CD4-positive, CD25-positive, alpha-beta regulatory T cell (primary cell): ENCODE results near the gene HOXB7. TPM values are rescaled to one million over a fixed set of nuclear protein-coding genes. Genes with fewer than 3 reads are reported as not detected.

Source experiments
- ATAC-seq, 2 donors: fragments of 150-1000 bp; cut with Tn5 transposase; one replicate each; pipeline ENCODE4 v1.10.0; 2021; ENCODE audit warnings: low read depth in 2 of 2, moderate number of reproducible peaks in 2 of 2, moderate library complexity in 1 of 2
- DNase-seq, 3 donors: peaks; one replicate each; pipeline versions ENCODE4 v3.0.0 to v3.0.0-alpha.2; 2012 to 2022; ENCODE audit warnings: mixed read lengths in 1 of 3
- H3K27ac ChIP-seq: one replicate; pipeline ENCODE4 v1.7.0; 2013; ENCODE audit warnings: mild to moderate bottlenecking, low read length; ENCODE audit not compliant: insufficient read depth, poor library complexity, severe bottlenecking
- H3K27me3 ChIP-seq: one replicate; pipeline ENCODE4 v1.7.0; 2013; ENCODE audit warnings: low read length; ENCODE audit not compliant: control insufficient read depth, insufficient read depth
- H3K36me3 ChIP-seq: one replicate; pipeline ENCODE4 v1.7.0; 2013; ENCODE audit warnings: mild to moderate bottlenecking, low read length, moderate library complexity; ENCODE audit not compliant: control insufficient read depth, insufficient read depth
- H3K4me1 ChIP-seq: 2 replicates; pipeline ENCODE4 v1.7.0; 2013; ENCODE audit warnings: mild to moderate bottlenecking, low read length; ENCODE audit not compliant: insufficient read depth, control insufficient read depth, poor library complexity, severe bottlenecking
- H3K4me3 ChIP-seq: one replicate; pipeline ENCODE4 v1.7.0; 2013; ENCODE audit warnings: low read depth, mild to moderate bottlenecking, low read length, moderate library complexity
- H3K9me3 ChIP-seq, 2 experiments: 1 replicate in 1 of 2; 2 replicates in 1 of 2; pipeline ENCODE4 v1.7.0; 2013; ENCODE audit warnings: low read length in 2 of 2, mild to moderate bottlenecking in 1 of 2, moderate library complexity in 1 of 2; ENCODE audit not compliant: control insufficient read depth in 2 of 2
- H3K27ac Mint-ChIP-seq, 3 donors: one replicate each; pipeline ENCODE4 v1.8.0; 2020 to 2022; ENCODE audit warnings: mild to moderate bottlenecking in 3 of 3, mixed read lengths in 3 of 3, moderate library complexity in 2 of 3
- H3K27me3 Mint-ChIP-seq: one replicate; pipeline ENCODE4 v1.8.0; 2022; ENCODE audit warnings: mild to moderate bottlenecking, mixed read lengths
- H3K36me3 Mint-ChIP-seq: one replicate; pipeline ENCODE4 v1.8.0; 2020; ENCODE audit warnings: mixed read lengths
- H3K4me1 Mint-ChIP-seq, 4 donors: one replicate each; pipeline ENCODE4 v1.8.0; 2020 to 2022; ENCODE audit warnings: mixed read lengths in 4 of 4, mild to moderate bottlenecking in 1 of 4
- H3K4me3 Mint-ChIP-seq, 4 donors: one replicate each; pipeline ENCODE4 v1.8.0; 2020 to 2022; ENCODE audit warnings: mild to moderate bottlenecking in 4 of 4, mixed read lengths in 4 of 4, moderate library complexity in 3 of 4
- H3K9me3 Mint-ChIP-seq, 7 donors: one replicate each; pipeline ENCODE4 v1.8.0; 2020 to 2022; ENCODE audit warnings: mixed read lengths in 7 of 7, mild to moderate bottlenecking in 3 of 7, moderate library complexity in 2 of 7
- polyA plus RNA-seq, 4 donors: library from polyadenylated mRNA; unstranded; fragments of 300-500 nt; fragmentation: Illumina TruSeq; gene quantifications; one replicate each; pipeline ENCODE4 v1.2.3, GENCODE V29; 2021
- total RNA-seq: library from RNA; stranded (reverse); gene quantifications from one replicate; pipeline ENCODE4 v1.2.3, GENCODE V29; 2022

HOXB7 gene
- total and polyA plus RNA-seq, 5 donors from 2014 or later = 0.77 to 7.2 (median 2.1) TPM

DNA sequence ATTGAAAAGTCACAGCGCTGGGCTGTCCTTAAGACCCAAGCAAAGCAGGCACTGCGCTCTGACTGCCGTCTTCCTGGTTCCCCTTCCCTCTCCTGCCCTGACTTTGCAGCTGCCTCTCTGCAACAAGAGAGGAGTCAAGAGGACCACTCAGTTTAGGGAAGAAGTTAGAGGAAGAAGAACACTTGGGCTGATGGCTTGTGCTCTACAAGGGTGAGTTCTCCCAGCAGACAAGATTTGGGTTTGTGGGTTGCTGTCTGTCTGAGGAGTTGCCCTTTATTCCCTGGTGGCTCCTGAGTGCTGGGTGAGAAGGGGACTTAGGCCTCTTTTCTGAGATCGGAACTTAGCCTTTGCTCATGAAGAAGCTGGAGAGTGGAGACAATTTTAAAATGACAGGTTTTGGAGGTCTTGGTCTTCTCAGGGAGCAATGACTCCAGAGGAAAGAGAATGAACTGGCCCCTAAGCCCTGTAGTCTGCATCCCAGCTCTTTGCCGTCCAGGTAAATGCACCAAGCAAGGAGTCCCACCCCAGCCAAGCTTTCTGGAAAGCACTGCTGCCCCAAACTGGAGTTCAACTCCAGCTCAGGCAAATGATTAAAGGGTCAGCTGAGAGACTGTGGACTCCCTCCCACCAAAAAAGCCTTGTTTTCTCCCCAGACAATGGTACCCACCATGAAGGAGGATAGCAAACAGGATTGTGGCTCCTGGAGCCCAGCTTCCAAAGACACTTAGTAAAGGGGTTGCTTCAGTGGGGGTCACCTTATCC is 18.0 kb upstream of the HOXB7 start:
- ATAC-seq (no peak), DNase-seq (no peak)
- no peak overlapping the region for H3K4me3 ChIP-seq
- peaks cover 85% of the 10 kb centered on the region for H3K27me3 Mint-ChIP-seq
- peaks cover 52% of the 10 kb centered on the region for H3K27me3 ChIP-seq
- H3K36me3 ChIP-seq = no peaks in the 10 kb centered on the region
- peaks cover 5% of the 10 kb centered on the region for H3K36me3 Mint-ChIP-seq
- peaks cover 4 to 29% (median 13%) of the 10 kb centered on the region in 4 donors for H3K4me1 Mint-ChIP-seq
- peaks cover 33% of the 10 kb centered on the region for H3K4me1 ChIP-seq
- peak overlapping the region in 1 of 4 donors; percentile 84 for H3K4me3 Mint-ChIP-seq
- H3K27ac Mint-ChIP-seq = peak overlapping the region in 1 of 3 donors; percentile 77
- H3K9me3 ChIP-seq = no peaks in the 10 kb centered on the region
- H3K27ac ChIP-seq = no peak overlapping the region
- peaks cover 0 to 2% (median 0%) of the 10 kb centered on the region in 7 donors for H3K9me3 Mint-ChIP-seq

DNA sequence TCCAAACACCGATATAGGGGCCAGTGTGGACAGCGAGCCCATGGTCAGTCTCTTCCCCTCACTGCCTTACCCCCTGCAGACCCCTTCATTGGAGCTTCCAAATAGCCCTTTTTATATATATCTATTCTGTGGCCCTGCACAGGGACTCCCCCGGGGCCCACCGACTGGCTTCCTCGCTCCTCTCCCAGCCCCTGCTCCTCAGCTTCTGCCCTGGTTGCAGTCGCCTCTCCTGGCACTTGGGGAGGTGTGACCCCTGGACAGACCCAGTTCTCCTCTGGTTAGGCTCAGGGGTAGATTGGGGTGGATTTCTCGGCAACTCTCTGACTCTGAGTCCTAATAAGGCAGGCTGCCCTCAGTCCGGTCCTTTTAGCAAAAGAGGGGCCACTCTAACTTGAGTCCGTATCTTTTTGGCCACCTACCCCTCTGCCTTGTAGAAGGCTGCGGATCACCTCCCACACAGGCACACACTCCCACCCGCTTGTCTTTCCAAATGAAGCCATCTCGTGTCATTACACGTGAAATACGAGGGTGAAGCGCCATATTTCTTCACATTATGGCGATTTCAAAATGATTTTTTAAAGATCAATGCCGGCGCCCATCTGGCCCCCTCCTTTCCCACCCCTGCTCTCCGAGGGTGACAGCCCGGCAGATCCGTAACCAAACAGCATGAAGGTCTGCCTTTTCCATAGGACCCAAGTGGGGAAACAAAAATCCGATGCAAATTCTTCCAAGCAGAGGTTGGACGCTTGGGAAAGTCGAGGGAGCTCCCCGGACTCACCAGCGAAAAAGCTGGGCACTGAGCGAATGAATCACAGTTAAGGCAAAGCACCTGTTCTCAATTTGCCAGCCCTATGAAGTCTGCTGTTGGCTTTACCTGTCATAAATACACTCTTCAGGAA is 17.1 kb upstream of the HOXB7 start:
- H3K9me3 Mint-ChIP-seq = peaks cover 0 to 2% (median 0%) of the 10 kb centered on the region in 7 donors
- Histone ChIP-seq H3K9me3 (no peaks in the 10 kb centered on the region), H3K27ac (no peak overlapping the region), H3K36me3 (no peaks in the 10 kb centered on the region), H3K4me1 (peaks cover 27% of the 10 kb centered on the region), H3K27me3 (peaks cover 54% of the 10 kb centered on the region), H3K4me3 (no peak overlapping the region)
- peaks cover 5% of the 10 kb centered on the region for H3K36me3 Mint-ChIP-seq
- DNase-seq (no peak), ATAC-seq (no peak)
- H3K27ac Mint-ChIP-seq = no peak overlapping the region
- peaks cover 3 to 26% (median 12%) of the 10 kb centered on the region in 4 donors for H3K4me1 Mint-ChIP-seq
- peaks cover 87% of the 10 kb centered on the region for H3K27me3 Mint-ChIP-seq
- peak overlapping the region in 1 of 4 donors; percentile 84 for H3K4me3 Mint-ChIP-seq

DNA sequence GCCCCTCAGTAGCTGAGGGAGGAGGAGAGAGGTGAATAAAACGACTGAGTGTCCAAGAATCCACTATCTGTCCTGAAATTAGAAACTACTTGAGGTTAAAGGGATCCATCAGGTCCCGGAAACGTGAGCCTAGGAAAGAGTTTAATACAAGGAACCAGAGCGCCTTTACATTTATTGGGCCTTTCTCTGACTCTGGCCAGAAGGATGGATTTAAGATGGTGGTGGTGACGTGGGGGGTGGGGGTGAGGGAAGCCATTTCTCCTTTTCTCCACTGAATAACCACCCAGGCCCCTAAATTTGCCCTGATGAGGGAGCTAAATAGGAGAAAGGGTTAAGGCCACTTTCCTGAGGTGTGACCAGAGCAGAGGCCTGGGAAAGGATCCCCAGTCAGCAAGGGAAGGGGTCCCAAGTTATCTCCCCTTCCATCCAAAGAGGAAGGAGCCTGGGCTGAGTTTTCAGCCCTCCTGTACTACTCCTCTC is 16.3 kb upstream of the HOXB7 start:
- H3K4me3 ChIP-seq = no peak overlapping the region
- ATAC-seq (no peak), DNase-seq (no peak)
- H3K4me1 Mint-ChIP-seq = peaks cover 0 to 21% (median 8%) of the 10 kb centered on the region in 4 donors
- H3K36me3 ChIP-seq = no peaks in the 10 kb centered on the region
- H3K27ac ChIP-seq = no peak overlapping the region
- H3K27ac Mint-ChIP-seq = no peak overlapping the region
- peaks cover 54% of the 10 kb centered on the region for H3K27me3 ChIP-seq
- peaks cover 87% of the 10 kb centered on the region for H3K27me3 Mint-ChIP-seq
- H3K36me3 Mint-ChIP-seq = no peaks in the 10 kb centered on the region
- peak overlapping the region in 3 of 4 donors; percentile 3 to 84 (median 53) for H3K4me3 Mint-ChIP-seq
- peaks cover 0 to 2% (median 0%) of the 10 kb centered on the region in 7 donors for H3K9me3 Mint-ChIP-seq
- peaks cover 27% of the 10 kb centered on the region for H3K4me1 ChIP-seq
- no peaks in the 10 kb centered on the region for H3K9me3 ChIP-seq

DNA sequence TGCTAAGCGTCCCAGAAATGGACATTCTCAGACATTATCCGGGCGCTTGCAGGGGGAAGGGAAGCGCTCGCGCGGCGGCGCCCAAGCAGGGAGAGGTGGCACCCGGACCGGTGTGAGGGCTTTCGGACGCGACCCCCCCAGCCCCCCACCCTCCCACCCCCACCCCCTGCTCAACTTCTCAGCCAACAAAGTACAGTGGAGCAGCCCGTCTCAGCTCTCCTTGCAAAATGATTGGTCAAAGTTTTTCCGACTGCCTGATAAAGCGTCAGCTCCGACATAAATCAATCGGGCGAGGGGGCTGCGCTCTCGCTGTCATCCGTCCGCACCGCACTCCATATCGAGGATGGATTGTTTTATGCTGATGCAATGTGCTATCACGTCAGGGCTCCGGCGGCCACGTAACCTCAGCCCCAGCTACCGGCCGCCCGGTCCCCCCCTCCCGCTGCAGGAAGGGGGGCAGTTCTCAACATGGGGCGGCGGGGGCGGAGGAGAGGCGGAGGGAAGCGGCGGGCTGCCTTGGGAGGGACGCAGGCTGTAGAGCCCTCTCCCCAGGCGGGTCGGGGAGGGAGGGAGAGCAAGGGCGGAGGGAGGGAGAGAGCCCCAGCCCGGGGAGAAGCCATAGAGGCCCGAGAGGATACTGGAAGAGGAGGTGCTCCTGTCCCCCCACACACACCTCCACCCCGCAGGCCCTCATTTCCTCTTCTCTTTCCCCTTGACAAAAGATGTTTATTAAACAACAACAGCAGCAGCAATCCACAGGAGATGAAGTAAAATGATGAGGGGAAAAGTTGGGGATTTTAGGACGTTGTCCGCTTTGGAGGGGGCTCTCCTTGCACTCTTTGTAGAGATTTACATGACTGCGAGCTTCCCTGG is 15.7 kb upstream of the HOXB7 start, which contains the start of gene HOXB9:
HOXB9 (minus strand) TSS at position 114 of the 873 bp plus-strand sequence; CDS start at position 25, 89 bp downstream.
- peaks cover 58% of the 10 kb centered on the region for H3K27me3 ChIP-seq
- H3K27ac ChIP-seq = no peak within 1 kb of the TSS
- ATAC-seq (peak; percentile 26 to 28), DNase-seq (no peak)
- no peaks in the 10 kb centered on the region for H3K36me3 ChIP-seq
- H3K9me3 Mint-ChIP-seq = peaks cover 0 to 3% (median 0%) of the 10 kb centered on the region in 7 donors
- H3K4me1 ChIP-seq = peaks cover 27% of the 10 kb centered on the region
- peaks cover 87% of the 10 kb centered on the region for H3K27me3 Mint-ChIP-seq
- peaks cover 0 to 21% (median 8%) of the 10 kb centered on the region in 4 donors for H3K4me1 Mint-ChIP-seq
- peak within 1 kb of the TSS; percentile 78 to 95 (median 86) for H3K4me3 Mint-ChIP-seq
- no peaks in the 10 kb centered on the region for H3K36me3 Mint-ChIP-seq
- H3K9me3 ChIP-seq = no peaks in the 10 kb centered on the region
- H3K27ac Mint-ChIP-seq = no peak within 1 kb of the TSS
- H3K4me3 ChIP-seq = peak within 1 kb of the TSS; percentile 44

DNA sequence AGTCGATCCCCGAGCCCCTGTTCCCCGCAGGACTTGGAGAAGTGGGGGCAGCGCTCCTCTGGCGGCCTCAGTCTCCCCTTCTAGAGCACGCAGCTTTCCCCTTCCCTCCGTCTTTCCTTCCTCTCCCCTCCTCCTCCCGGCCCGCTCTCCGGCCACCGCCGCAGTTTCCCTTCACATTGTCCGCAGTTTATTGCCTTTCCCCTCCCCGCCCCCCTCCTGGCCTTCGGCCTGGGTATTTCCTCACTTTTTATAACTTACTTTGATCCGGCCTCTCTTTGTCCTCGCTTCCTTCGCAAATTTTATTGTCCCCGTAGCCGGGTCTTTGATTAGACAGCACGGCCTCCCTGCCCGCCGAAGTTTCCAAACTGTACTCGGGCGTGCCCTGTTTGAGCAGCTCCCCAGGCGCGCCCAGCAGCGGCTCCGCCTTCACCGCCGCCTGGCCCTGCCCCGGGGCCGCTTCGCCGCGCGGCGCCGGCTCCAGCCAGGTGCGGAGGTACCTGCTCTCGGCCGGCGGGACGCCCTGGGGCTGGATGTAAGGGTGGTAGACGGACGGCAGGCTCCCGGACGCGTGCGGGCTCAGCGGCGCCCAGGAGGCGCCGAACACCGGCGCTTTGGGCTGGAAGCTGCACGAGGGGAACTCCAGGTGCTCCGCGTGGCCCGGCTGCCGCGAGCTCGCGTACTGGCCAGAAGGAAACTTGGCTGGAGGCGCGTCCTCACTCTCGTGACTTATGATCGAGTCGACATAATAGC is 14.9 kb upstream of the HOXB7 start:
- DNase-seq (peak in 1 of 3 donors; percentile 42), ATAC-seq (peak; percentile 55 to 56)
- H3K27ac Mint-ChIP-seq = no peak overlapping the region
- H3K27ac ChIP-seq = no peak overlapping the region
- peak overlapping the region; percentile 65 to 87 (median 78) for H3K4me3 Mint-ChIP-seq
- no peaks in the 10 kb centered on the region for H3K36me3 ChIP-seq
- H3K27me3 ChIP-seq = peaks cover 58% of the 10 kb centered on the region
- no peaks in the 10 kb centered on the region for H3K36me3 Mint-ChIP-seq
- H3K4me3 ChIP-seq = peak overlapping the region; percentile 44
- peaks cover 0 to 2% (median 0%) of the 10 kb centered on the region in 7 donors for H3K9me3 Mint-ChIP-seq
- peaks cover 27% of the 10 kb centered on the region for H3K4me1 ChIP-seq
- no peaks in the 10 kb centered on the region for H3K9me3 ChIP-seq
- H3K27me3 Mint-ChIP-seq = peaks cover 87% of the 10 kb centered on the region
- peaks cover 0 to 21% (median 8%) of the 10 kb centered on the region in 4 donors for H3K4me1 Mint-ChIP-seq

DNA sequence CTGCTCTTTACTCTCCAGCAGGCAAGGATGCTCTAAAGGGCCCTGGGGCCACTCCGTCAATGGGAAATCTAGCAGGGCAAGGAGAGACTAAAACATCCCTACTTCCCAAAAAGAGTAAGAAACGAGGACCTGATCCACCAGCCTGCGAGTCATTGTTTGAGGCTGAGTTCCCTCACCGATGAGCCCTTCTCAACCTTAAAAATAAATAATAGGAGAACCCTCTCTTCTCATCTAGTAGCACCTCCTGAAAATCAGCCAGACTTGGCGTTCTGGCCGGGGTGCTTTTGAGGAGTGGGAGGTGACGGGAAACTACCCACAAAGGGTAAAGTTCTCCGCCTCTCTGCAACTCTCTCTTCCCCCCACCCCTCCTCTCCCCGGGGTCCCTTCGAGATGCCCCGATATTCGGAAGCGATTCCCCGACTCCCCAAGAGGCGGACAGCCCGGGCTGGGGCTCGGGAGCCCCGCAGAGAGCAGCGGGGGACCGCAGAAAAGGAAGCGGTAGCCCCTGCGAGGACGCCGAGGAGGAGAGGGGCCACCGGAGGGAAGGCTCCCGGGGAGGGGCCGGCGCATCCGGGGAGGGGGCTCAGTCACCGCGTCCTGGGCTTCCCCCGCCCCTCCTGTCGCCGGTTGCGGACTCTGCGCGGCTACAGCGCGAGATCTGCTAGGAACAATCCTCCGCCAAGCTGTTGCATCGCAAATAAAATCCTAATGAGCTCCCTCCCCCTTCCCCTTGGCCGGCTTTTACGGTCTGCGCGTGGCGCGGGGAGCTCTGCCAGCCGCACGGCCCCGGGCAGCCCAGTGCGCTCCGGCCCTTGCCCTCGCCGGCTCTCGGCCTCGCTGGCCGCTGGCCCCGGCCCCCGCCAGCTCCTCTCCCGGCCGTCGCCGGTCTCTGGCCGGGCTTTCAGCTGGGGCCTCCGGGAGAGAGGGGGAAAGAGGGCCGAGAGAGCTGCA is 14.0 kb upstream of the HOXB7 start:
- H3K27me3 ChIP-seq = peaks cover 55% of the 10 kb centered on the region
- Mint-ChIP-seq H3K27me3 (peaks cover 86% of the 10 kb centered on the region), H3K27ac (no peak overlapping the region), H3K36me3 (no peaks in the 10 kb centered on the region), H3K4me1 (peaks cover 0 to 21% (median 8%) of the 10 kb centered on the region in 4 donors), H3K9me3 (peaks cover 0 to 2% (median 0%) of the 10 kb centered on the region in 7 donors), H3K4me3 (peak overlapping the region; percentile 23 to 87 (median 74))
- DNase-seq (peak in 1 of 3 donors; percentile 24), ATAC-seq (peak in 1 of 2 donors; percentile 19)
- H3K9me3 ChIP-seq = no peaks in the 10 kb centered on the region
- H3K4me1 ChIP-seq = peaks cover 27% of the 10 kb centered on the region
- no peak overlapping the region for H3K4me3 ChIP-seq
- H3K27ac ChIP-seq = no peak overlapping the region
- H3K36me3 ChIP-seq = no peaks in the 10 kb centered on the region
